H1 (cell line): ENCODE results near the gene SESN2. TPM values are rescaled to one million over a fixed set of nuclear protein-coding genes. Genes with fewer than 3 reads are reported as not detected.

ENCODE experiments used
- CEBPB ChIP-seq: IDR thresholded peaks from 2 replicates; pipeline ENCODE4 v1.6.1; 2012; ENCODE audit warnings: low read depth, low read length
- CTBP2 ChIP-seq: IDR thresholded peaks from 2 replicates; pipeline ENCODE4 v1.7.0; 2011; ENCODE audit warnings: borderline replicate concordance, mild to moderate bottlenecking, moderate library complexity, mixed read lengths, low read length; ENCODE audit not compliant: insufficient read depth, insufficient read length
- EP300 ChIP-seq, 2 experiments: IDR thresholded peaks; 1 replicate in 1 of 2; 2 replicates in 1 of 2; pipeline ENCODE4 v1.6.1; 2011 to 2012; ENCODE audit warnings: low read depth in 2 of 2, low read length in 2 of 2, mild to moderate bottlenecking in 2 of 2, borderline replicate concordance in 1 of 2, inconsistent platforms in 1 of 2, moderate library complexity in 1 of 2
- HDAC2 ChIP-seq, 2 experiments: fragments of 300-600 bp in 1 of 2; sonication (generic) in 1 of 2; IDR thresholded peaks; 2 replicates each; pipeline ENCODE4 v1.6.1; 2011 to 2012; ENCODE audit warnings: low read depth in 2 of 2, low read length in 2 of 2, mild to moderate bottlenecking in 2 of 2, moderate library complexity in 2 of 2, borderline replicate concordance in 1 of 2, inconsistent platforms in 1 of 2
- MAFK ChIP-seq: IDR thresholded peaks from 2 replicates; pipeline ENCODE4 v1.6.1; 2012; ENCODE audit warnings: low read depth, mild to moderate bottlenecking, improper control_type of control experiment, low read length
- MAX ChIP-seq: IDR thresholded peaks from 2 replicates; pipeline ENCODE4 v1.6.1; 2012; ENCODE audit warnings: inconsistent platforms
- RBBP5 ChIP-seq: IDR thresholded peaks from 2 replicates; pipeline ENCODE4 v1.7.1; 2012; ENCODE audit warnings: low read depth, mild to moderate bottlenecking, inconsistent platforms, low read length, moderate library complexity, borderline replicate concordance
- polyA plus RNA-seq, 7 experiments: library from polyadenylated mRNA; depleted of rRNA in 3 of 7; stranded (reverse) in 5 of 7; unstranded in 2 of 7; fragments of >200 nt in 5 of 7; fragments of 200-250 nt in 2 of 7; gene quantifications; 1 replicate in 5 of 7; 2 replicates in 1 of 7; 4 replicates in 1 of 7; pipeline versions ENCODE4 v1.2.1 to v1.2.3, GENCODE V29; 2011 to 2013; ENCODE audit warnings: missing spikeins in 2 of 7, mixed read lengths in 2 of 7
- total RNA-seq: library from RNA; stranded (reverse); fragmentation: NEBNext Ultra II Directional; extraction: Animal tissue kit (Norgen Biotek cat#: 25700); gene quantifications from 2 replicates; pipeline ENCODE4 v1.2.1, GENCODE V29; 2021
- TF ChIP-seq, protein P1 (sequence below): fragments of 300-600 bp; sonication (generic); IDR thresholded peaks from 2 replicates; pipeline ENCODE4 v1.7.1; 2012; ENCODE audit warnings: low read length, moderate library complexity, mild to moderate bottlenecking, inconsistent platforms; ENCODE audit not compliant: insufficient replicate concordance

The SESN2 gene
- total and polyA plus RNA-seq, 2 of the 8 experiments (the other 6 are each of a cell fraction or from before 2014, with no cell fraction given): 25.1 to 33.0 TPM

DNA sequence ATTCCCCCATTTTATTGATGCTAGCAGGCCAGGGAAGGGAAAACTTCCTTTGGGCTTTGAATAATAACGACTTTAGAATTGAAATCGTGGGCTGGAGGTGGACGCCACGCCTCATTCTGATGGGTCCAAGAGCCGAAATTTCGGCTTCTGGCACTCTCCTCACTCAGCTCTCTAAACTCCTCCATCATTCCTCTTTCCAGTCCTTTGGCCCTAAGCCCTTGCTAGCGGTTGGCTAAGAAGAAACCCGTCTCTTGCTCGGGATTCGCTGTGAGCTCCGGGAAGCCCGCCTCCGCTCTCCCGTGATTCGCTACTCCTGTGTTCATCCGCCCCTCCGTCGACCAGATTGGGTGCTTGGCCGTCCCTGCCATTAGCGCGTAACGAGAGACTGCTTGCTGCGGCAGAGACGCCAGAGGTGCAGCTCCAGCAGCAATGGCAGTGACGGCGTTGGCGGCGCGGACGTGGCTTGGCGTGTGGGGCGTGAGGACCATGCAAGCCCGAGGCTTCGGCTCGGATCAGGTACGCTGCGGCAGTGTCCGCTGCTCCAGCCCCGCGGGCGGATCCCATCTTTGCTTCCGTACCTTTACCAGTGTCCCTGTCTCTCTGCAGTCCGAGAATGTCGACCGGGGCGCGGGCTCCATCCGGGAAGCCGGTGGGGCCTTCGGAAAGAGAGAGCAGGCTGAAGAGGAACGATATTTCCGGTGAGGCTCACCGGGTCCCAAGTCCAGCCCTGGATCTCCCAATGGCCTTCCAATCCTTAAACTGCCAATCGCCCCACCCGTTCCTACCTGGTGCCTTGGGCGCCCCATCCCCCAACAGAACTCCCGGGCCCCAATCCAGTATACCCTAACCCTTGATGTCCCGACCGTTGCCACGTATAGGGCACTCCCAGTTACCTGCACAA lies 23.3 kb upstream of the SESN2 start, which contains the start of gene ATP5IF1 (continued):
- TF ChIP-seq, protein P1, sequence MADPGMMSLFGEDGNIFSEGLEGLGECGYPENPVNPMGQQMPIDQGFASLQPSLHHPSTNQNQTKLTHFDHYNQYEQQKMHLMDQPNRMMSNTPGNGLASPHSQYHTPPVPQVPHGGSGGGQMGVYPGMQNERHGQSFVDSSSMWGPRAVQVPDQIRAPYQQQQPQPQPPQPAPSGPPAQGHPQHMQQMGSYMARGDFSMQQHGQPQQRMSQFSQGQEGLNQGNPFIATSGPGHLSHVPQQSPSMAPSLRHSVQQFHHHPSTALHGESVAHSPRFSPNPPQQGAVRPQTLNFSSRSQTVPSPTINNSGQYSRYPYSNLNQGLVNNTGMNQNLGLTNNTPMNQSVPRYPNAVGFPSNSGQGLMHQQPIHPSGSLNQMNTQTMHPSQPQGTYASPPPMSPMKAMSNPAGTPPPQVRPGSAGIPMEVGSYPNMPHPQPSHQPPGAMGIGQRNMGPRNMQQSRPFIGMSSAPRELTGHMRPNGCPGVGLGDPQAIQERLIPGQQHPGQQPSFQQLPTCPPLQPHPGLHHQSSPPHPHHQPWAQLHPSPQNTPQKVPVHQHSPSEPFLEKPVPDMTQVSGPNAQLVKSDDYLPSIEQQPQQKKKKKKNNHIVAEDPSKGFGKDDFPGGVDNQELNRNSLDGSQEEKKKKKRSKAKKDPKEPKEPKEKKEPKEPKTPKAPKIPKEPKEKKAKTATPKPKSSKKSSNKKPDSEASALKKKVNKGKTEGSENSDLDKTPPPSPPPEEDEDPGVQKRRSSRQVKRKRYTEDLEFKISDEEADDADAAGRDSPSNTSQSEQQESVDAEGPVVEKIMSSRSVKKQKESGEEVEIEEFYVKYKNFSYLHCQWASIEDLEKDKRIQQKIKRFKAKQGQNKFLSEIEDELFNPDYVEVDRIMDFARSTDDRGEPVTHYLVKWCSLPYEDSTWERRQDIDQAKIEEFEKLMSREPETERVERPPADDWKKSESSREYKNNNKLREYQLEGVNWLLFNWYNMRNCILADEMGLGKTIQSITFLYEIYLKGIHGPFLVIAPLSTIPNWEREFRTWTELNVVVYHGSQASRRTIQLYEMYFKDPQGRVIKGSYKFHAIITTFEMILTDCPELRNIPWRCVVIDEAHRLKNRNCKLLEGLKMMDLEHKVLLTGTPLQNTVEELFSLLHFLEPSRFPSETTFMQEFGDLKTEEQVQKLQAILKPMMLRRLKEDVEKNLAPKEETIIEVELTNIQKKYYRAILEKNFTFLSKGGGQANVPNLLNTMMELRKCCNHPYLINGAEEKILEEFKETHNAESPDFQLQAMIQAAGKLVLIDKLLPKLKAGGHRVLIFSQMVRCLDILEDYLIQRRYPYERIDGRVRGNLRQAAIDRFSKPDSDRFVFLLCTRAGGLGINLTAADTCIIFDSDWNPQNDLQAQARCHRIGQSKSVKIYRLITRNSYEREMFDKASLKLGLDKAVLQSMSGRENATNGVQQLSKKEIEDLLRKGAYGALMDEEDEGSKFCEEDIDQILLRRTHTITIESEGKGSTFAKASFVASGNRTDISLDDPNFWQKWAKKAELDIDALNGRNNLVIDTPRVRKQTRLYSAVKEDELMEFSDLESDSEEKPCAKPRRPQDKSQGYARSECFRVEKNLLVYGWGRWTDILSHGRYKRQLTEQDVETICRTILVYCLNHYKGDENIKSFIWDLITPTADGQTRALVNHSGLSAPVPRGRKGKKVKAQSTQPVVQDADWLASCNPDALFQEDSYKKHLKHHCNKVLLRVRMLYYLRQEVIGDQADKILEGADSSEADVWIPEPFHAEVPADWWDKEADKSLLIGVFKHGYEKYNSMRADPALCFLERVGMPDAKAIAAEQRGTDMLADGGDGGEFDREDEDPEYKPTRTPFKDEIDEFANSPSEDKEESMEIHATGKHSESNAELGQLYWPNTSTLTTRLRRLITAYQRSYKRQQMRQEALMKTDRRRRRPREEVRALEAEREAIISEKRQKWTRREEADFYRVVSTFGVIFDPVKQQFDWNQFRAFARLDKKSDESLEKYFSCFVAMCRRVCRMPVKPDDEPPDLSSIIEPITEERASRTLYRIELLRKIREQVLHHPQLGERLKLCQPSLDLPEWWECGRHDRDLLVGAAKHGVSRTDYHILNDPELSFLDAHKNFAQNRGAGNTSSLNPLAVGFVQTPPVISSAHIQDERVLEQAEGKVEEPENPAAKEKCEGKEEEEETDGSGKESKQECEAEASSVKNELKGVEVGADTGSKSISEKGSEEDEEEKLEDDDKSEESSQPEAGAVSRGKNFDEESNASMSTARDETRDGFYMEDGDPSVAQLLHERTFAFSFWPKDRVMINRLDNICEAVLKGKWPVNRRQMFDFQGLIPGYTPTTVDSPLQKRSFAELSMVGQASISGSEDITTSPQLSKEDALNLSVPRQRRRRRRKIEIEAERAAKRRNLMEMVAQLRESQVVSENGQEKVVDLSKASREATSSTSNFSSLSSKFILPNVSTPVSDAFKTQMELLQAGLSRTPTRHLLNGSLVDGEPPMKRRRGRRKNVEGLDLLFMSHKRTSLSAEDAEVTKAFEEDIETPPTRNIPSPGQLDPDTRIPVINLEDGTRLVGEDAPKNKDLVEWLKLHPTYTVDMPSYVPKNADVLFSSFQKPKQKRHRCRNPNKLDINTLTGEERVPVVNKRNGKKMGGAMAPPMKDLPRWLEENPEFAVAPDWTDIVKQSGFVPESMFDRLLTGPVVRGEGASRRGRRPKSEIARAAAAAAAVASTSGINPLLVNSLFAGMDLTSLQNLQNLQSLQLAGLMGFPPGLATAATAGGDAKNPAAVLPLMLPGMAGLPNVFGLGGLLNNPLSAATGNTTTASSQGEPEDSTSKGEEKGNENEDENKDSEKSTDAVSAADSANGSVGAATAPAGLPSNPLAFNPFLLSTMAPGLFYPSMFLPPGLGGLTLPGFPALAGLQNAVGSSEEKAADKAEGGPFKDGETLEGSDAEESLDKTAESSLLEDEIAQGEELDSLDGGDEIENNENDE: no peak
- 0 out of 4 replicates have a peak, but pooled peaks of 1 of the 2 experiments have one; percentile 26 for TF ChIP-seq HDAC2 (IDR thresholded peaks at IDR 0.05; ENCODE audit: borderline replicate concordance in 1 of 2, low read depth in 2 of 2, low read length in 2 of 2)
- TF ChIP-seq CEBPB: no peak
- peak; percentile 81 for TF ChIP-seq RBBP5
- TF ChIP-seq EP300 (IDR thresholded peaks at IDR 0.05; ENCODE audit: borderline replicate concordance in 1 of 2, low read depth in 2 of 2, low read length in 2 of 2): no peak
- no peak for TF ChIP-seq CTBP2
- no peak for TF ChIP-seq MAFK
- peak; percentile 52; the same call in 1 of the 2 replicates for TF ChIP-seq MAX
